Neural progenitor cell (in vitro differentiated cells): ENCODE results near the gene SPRED1.

ENCODE experiments used
- EZH2 ChIP-seq: fragments of 200-600 bp; sonication (generic); IDR thresholded peaks from 2 replicates; pipeline ENCODE4 v1.6.1; 2017; ENCODE audit warnings: antibody characterized with exemption, mild to moderate bottlenecking, moderate library complexity
- EZH2phosphoT487 ChIP-seq: fragments of 200-600 bp; sonication (generic); IDR thresholded peaks from 2 replicates; pipeline ENCODE4 v1.6.1; 2017; ENCODE audit warnings: antibody characterized with exemption
- TF ChIP-seq, protein P1 (sequence below): fragments of 200-600 bp; sonication (generic); IDR thresholded peaks from 2 replicates; pipeline ENCODE4 v1.5.1; 2017; ENCODE audit warnings: antibody characterized with exemption, mild to moderate bottlenecking

DNA sequence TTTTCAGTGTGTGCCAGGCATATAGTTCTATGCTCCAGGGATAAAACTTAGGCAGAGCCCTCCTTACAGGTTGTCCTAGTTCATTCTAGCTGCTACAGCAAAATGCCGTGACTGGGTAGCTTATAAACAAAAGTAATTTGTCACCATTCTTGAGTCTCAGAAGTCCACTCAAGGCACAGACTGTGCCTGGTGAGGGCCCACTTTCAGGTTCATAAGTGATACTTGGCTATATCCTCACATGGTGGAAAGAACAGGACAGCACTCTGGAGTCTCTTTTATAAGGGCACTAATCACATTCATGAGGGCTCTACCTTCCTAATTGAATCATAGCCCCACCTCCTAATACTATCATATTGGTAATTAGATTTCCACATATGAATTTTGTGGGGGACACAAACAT, 80.1 kb downstream of the SPRED1 start:
- TF ChIP-seq EZH2phosphoT487 (no peak), EZH2 (no peak)
- TF ChIP-seq, protein P1, sequence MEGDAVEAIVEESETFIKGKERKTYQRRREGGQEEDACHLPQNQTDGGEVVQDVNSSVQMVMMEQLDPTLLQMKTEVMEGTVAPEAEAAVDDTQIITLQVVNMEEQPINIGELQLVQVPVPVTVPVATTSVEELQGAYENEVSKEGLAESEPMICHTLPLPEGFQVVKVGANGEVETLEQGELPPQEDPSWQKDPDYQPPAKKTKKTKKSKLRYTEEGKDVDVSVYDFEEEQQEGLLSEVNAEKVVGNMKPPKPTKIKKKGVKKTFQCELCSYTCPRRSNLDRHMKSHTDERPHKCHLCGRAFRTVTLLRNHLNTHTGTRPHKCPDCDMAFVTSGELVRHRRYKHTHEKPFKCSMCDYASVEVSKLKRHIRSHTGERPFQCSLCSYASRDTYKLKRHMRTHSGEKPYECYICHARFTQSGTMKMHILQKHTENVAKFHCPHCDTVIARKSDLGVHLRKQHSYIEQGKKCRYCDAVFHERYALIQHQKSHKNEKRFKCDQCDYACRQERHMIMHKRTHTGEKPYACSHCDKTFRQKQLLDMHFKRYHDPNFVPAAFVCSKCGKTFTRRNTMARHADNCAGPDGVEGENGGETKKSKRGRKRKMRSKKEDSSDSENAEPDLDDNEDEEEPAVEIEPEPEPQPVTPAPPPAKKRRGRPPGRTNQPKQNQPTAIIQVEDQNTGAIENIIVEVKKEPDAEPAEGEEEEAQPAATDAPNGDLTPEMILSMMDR = no peak
